ENCODE data around the gene CRACR2A.

The CRACR2A gene

DNA sequence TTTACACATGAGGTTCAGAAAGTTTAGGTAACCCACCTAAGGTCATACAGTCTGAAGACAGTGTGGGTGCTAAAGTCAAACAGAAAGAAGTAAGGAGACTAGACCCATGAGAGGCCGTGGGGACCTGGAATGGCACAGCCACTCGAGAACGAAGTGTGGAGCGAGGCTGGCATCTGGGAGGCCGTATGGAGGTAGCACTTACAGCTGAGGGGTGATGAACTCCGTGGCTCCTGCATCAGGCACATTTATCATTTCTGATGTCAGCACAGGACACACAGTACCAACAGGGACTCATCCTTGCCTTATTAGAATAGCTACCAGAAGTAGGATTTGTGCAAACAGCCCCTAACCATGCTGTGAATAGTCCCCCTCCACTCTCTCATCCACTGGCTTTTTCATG, 30.5 kb downstream of the CRACR2A start:
- DNase-seq (ENCODE audit: low spot score) = no peak
- in situ Hi-C loops (cut with MboI; ENCODE audit: low pct_unique_long_range_greater_than_20kb, low sequenced_read_pairs, unreplicated experiment) = no loop called here
- TF ChIP-seq CTCF (IDR thresholded peaks at IDR 0.05; ENCODE audit: extremely low read depth, insufficient read depth, missing control alignments) = no peak

DNA sequence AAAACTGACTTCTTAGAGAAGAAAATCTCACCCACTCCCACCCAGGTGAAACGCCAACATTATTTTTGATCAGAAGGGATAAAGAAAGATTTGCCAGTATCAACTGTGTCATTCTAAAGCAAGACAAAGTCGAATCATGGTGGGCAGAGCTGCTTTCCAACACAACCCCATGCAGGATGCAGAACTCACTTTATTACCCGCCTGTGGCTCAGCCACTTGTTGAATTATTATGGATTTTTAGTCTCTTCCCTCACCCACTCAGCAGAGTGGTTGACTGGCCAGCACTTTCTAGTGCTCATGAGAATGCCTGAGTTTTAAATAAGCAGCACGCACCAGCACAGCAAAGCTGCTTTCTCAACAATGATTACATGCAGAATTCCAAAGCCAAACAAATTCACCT, 32.1 kb downstream of the CRACR2A start:
- in situ Hi-C loops (cut with MboI; ENCODE audit: low pct_unique_long_range_greater_than_20kb, low sequenced_read_pairs, unreplicated experiment) = no loop called here
- TF ChIP-seq CTCF (IDR thresholded peaks at IDR 0.05; ENCODE audit: extremely low read depth, insufficient read depth, missing control alignments) = no peak
- no peak for DNase-seq (ENCODE audit: low spot score)

GRCh38 chr12:3718100-3718499, 34.8 kb downstream of the CRACR2A start:
- in situ Hi-C loops (cut with MboI; ENCODE audit: low pct_unique_long_range_greater_than_20kb, low sequenced_read_pairs, unreplicated experiment) = no loop called here
- DNase-seq (ENCODE audit: low spot score) = no peak
- no peak for TF ChIP-seq CTCF (IDR thresholded peaks at IDR 0.05; ENCODE audit: extremely low read depth, insufficient read depth, missing control alignments)

GRCh38 chr12:3717283-3717898, 35.5 kb downstream of the CRACR2A start:
- in situ Hi-C loops (cut with MboI; ENCODE audit: low pct_unique_long_range_greater_than_20kb, low sequenced_read_pairs, unreplicated experiment) = no loop called here
- no peak for TF ChIP-seq CTCF (IDR thresholded peaks at IDR 0.05; ENCODE audit: extremely low read depth, insufficient read depth, missing control alignments)
- no peak for DNase-seq (ENCODE audit: low spot score)

DNA sequence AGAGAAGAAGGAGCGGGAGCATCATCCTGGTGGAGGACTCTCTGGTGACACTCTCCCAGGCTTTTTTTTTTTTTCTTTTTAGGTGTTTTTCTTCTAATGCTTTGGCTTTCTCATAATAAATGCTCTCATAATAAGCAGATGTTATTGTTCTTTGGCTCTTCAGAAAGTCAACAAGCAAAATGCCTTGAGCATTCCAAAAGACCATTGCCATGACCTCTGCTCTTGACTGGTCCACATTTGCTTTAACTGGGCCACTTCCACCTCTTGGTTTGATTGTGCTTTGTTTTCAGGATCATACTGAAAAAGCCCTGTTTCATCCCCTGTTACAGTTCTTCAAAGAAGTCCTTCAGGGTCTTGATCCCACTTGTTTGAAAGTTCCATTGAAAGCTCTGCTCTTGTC, 36.9 kb downstream of the CRACR2A start:
- no peak for TF ChIP-seq CTCF (IDR thresholded peaks at IDR 0.05; ENCODE audit: extremely low read depth, insufficient read depth, missing control alignments)
- in situ Hi-C loops (cut with MboI; ENCODE audit: low pct_unique_long_range_greater_than_20kb, low sequenced_read_pairs, unreplicated experiment) = no loop called here
- DNase-seq (ENCODE audit: low spot score) = no peak

- no peak for TF ChIP-seq CTCF (IDR thresholded peaks at IDR 0.05; ENCODE audit: extremely low read depth, insufficient read depth, missing control alignments)
- no peak for DNase-seq (ENCODE audit: low spot score)
- in situ Hi-C loops (cut with MboI; ENCODE audit: low pct_unique_long_range_greater_than_20kb, low sequenced_read_pairs, unreplicated experiment) = no loop called here
Measured at GRCh38 chr12:3713947-3714346, 39.0 kb downstream of the CRACR2A start.

- in situ Hi-C loops (cut with MboI; ENCODE audit: low pct_unique_long_range_greater_than_20kb, low sequenced_read_pairs, unreplicated experiment) = no loop called here
- no peak for TF ChIP-seq CTCF (IDR thresholded peaks at IDR 0.05; ENCODE audit: extremely low read depth, insufficient read depth, missing control alignments)
- DNase-seq (ENCODE audit: low spot score) = no peak
Measured at GRCh38 chr12:3713483-3713882, 39.4 kb downstream of the CRACR2A start.

Measured in GM13977 (cell line).